ENCODE measurements around the gene GOLGA3.
"Not testable (repeated sequence)": the region's sequence is repeated elsewhere in the genome, so short reads cannot be mapped to it uniquely, and the experiment has no call there.

The GOLGA3 gene

DNA sequence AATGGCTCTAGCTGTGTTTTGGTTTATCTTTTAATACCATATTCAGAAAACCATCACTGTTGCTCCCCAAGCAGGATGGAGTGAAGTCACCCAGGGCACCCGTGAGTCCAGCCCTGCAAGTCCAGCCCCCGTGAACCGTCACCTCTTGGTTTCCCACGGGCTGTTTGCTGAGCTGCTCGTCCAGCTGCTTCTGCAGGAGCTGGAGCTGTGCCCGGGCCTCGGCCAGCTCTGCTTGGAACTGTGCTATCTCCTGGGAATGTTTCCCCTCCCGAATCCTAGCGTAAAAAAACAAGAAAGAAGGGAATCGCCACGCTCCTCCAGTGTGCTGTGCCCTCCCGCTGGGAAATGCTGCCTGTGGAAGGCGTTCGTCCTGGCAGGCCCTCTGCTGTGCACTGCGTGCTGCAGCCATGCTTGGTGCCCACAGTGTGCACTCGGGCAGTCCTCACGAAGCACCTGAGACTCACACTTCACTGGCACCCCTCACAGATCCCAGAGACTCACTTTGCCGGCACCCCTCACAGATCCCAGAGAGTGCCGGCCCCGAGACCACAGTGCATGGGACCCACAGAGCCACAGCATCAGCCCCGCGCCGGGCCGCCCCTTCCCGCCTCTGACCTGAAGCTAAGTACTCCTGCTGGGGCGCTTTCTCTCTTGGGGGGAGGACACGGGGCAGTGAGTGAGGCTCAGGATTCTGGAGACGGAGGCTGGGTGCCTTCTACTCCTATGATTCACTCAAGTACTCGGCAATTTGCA, 51.7 kb downstream of the GOLGA3 start:
- no peak for DNase-seq (ENCODE audit: low read depth, low spot score)

DNA sequence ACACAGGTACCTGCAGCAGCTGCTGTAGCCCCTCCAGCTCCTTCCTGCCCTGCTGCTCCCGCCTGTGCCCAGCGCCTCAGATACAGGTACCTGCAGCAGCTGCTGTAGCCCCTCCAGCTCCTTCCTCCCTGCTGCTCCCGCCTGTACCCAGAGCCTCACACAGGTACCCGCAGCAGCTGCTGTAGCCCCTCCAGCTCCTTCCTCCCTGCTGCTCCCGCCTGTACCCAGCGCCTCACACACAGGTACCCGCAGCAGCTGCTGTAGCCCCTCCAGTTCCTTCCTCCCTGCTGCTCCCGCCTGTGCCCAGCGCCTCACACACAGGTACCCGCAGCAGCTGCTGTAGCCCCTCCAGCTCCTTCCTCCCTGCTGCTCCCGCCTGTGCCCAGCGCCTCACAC, 52.4 kb downstream of the GOLGA3 start:
- not testable (repeated sequence) for DNase-seq (ENCODE audit: low read depth, low spot score)

DNA sequence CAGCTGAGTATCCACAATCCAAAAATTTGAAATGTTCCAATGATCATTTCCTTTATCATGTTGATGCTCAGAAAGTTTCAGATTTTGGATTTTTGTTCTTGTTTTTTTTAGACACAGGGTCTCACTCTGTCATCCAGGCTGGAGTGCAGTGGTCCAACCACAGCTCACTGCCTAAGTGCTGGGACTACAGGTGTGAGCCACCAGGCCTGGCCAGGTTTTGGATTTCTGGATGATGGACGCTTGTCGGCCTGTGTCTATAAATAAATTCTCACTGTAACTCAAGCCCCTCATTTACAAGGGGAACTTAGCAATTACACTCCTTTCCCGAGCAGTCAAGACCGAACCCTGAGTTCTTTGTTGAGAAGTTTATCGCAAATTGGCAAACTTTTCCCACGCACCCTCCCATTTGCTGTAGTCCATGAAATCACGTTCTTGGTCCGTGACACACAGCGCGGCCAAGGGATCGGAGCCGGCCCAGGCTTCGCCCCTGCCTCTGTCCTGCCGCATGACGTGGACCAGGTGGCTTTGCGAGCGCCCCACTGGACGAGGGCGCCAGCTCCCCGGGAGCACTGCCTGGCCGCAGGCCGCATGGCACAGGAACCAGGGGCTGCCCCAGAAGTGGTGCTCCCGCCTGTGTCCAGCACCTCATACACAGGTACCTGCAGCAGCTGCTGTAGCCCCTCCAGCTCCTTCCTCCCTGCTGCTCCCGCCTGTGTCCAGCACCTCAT, 53.0 kb downstream of the GOLGA3 start:
- DNase-seq (ENCODE audit: low read depth, low spot score) = no peak

DNA sequence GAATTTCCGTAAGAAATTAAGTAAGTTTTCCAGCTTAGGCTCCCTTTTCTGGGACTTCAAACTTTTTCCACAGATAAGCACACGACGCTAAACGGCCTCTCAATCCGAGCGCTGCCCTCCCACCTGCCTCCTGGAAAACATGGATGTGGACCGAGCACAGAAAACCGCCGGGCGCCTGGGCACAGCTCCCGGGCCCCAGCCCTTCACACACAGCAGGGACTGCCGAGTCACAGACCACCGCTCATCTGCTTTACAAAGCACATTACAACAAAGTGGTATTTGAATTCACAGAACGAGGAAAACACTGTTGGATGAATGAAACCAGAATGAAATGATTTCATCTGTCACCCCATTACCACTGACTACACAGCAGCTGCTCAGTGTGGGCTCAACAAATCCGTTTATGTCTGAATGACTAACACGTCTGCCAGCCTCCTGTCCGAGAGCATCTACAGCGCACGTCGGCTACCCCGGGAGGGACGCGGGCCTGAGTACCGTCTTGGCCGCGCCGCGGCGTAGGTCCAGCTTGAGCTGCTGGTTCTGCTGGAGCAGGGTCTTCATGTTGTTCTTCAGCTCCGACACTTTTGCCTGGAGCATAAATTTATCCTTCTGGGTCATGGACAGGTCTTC, 53.9 kb downstream of the GOLGA3 start:
- DNase-seq (ENCODE audit: low read depth, low spot score) = no peak

DNA sequence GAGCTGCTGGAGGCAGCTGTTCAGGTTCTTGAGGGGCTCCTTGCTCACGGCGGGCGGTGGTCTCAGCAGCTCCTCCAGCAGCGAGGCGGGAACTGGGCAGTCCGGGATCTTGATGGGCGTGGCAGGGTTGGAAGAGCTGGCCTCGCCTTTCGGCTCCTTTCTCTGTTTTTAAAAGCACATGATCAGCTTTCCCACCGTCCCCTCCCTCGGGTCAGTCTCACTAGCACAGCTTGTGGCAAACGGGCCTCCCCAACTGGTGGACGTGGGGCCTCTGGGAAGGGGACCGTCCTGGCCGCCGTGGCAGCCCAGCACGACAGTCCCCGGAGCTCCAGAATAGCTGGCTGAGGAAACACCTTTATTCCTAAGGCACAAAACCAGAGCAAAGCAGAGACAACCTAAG, 54.5 kb downstream of the GOLGA3 start:
- DNase-seq (ENCODE audit: low read depth, low spot score) = no peak

DNA sequence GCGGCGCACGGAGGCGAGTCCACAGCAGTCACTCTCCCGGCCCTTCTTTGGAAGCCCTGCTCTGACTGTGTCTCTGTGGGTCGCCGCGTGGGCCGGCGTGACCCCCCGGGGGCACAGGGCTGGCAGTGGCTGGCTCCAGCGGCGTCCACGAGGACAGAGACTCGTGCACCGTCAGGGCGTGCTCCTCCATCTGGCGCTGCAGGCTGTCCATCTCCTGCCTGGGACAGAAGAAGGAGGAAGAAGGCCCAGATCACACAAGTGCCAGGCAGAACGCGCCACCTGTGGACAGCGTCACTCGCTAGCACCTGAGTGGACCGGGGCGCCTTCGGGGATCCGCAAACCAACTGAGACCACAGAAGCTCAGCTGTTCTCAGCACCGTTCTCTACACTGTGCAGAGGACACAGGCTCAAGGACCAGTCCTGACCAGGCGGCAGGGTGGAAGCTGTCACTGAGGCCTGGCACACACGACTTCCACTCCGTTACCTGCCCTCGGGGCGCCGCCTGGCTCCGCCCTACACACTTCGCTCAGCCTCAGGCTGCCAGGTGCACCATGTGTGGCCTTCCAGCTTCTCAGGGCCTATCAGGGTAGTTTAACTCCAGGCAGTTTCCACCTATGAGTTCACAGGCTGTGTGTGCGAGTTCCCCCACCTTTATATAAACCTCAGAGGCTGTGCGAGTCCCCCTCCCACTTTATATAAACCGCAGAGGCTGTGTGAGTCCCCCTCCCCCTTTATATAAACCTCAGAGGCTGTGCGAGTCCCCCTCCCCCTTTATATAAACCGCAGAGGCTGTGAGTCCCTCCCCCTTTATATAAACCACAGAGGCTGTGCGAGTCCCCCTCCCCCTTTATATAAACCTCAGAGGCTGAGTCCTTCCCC, 55.4 kb downstream of the GOLGA3 start:
- no peak for DNase-seq (ENCODE audit: low read depth, low spot score)

DNA sequence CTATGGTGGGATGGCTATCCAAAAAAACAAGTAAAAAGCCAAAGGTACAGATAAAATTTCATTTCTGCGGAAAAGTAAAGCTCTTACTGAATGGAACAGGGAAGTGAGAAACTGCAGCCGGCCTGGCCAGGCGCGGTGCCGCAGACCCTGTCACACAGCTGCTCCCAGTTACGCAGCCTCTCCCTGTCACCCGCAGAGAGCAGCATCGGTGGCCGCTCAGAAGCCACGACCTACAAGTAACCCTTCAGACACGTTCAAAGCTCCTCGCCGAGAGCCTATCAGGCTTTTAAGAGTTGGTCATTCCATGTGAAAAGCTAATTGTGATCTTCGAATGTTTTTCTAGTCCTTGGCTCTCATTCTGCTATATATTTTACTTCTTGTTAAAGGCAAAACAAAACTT, 56.1 kb downstream of the GOLGA3 start:
- DNase-seq (ENCODE audit: low read depth, low spot score) = no peak

DNA sequence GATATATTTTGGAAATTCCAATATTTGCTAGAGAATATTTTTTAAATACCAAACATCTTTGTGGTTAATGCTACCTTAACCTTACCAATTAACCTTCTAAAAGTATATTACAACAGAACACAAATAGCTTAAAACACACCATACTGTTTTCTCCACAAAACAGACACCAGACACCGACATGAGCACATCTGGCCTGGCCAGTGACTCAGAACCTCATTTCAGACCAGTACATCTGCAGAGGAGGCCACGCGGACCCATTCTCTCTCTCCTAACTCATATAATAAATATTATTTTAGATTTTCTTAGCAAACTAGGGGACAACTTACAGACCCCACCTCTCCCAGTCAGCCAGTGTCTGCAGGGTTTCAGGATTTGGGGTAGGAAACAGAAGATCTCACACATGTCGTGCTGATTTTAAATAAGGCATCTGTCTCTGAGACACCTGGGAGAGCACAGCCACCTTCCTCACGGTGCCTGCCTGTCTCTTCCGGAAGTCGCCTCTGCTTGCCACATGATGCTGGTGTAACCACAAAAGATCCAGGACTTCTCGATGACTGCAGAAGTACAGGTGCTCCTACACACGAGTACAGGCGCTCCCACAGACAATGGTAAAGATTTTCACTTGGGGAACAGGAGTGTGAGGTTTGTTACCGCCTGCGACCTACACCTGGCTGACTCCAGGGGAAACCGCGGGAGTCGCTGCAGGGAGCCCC, 57.4 kb downstream of the GOLGA3 start:
- DNase-seq (ENCODE audit: low read depth, low spot score) = no peak

DNA sequence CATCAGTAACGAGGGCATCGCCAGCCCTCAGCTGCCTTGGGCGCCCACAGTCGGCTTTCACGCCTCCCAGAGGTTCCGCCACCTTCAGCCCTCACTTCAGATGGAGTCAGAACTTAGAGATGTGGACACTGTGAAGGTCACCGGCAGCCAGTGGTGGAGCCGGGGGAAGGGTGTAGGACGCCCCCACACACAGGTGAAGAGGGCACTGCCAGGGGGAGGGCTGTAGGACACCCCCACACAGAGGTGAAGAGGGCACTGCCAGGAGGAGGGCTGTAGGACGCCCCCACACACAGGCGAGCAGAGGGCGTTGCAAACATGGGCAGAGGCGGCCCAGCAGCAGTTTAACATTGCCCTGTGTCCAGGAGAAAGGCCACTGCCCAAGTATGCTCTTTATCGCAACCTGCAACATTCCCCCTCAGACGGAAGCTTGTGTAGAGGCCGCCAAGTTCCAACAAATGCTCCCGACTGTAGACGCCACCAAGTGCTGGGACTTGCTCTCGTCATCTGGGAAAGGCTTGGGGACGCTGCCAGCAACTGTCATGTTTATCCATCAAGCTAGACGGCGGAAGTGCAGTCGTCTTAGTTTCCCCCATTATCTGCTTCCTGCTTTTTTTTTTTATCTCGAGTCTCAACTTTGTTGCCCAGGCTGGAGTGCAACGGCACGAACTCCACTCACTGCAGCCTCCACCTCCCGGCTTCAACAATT, 62.1 kb downstream of the GOLGA3 start:
- DNase-seq (ENCODE audit: low read depth, low spot score) = no peak

DNA sequence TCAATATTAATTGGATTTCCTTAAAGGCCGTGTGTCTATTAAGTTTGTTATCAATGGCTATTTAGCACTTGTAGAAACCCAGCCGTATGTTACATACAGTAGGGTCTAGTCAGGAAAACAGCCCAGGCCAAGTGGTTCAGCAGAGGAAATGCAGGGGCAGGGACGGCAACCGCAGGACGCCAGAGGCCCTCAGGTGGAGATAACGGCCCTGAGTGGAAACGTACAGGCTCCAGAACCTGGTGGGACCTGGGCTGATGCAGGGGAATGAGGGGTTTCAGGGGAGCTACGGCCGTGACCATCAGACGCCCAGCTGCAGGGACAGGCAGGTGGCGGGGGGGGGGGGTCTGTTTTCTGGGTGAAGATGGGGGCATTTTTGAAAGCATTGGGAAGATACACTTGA, 63.3 kb downstream of the GOLGA3 start:
- no peak for DNase-seq (ENCODE audit: low read depth, low spot score)

DNA sequence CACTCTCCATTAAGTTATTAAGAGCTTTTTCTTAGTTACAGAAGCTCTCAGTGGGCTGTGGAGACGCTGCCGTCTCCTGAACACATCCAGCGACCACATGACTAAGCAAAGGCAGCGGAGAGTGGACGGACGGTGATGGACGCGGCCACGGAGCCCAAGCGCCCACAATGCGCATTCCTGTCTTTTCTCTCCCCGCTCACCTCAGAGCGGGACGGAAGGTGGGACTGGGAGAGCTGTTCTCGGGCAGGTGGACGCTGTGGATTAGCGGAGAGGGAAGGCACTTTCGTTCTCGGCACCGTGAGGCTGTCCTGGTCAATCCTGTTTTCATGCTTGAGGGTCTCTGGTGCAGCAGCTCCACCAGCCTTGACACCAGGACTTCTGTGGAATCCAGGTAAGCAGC, 64.4 kb downstream of the GOLGA3 start:
- DNase-seq (ENCODE audit: low read depth, low spot score) = no peak

DNA sequence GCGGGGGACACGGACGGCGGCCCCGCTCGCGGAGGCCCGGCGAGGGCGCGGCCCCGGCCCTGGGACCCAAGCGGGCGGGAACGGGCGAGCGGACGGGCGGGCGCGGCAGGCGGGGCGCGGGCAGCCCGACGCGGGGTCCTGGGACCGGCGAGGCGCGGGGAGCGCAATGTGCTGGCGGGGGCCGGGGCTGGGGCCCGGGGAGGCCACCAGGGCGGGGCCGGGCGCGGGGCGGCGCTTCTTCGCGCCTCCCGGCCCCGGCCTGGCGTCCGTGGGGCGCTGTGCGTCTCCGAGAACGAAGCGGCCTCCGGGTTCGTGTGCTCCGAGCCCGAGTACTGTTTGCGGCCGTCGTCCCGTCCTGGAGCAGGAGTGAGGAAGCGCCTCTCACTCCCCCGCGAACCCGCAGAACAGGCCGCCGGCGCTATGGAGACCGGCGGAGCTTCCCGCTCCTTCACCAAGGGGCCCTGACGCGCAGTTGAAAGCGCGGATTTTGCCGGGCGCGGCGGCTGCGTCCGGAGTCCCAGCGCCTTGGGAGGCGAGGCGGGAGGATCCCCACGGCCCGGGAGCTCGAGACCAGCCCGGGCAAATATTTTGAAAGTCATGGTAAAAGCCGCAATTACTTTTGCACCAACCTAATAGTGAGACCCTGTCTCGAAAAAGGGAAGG, 66.6 kb downstream of the GOLGA3 start:
- peak; percentile 79 for DNase-seq (ENCODE audit: low read depth, low spot score)

DNA sequence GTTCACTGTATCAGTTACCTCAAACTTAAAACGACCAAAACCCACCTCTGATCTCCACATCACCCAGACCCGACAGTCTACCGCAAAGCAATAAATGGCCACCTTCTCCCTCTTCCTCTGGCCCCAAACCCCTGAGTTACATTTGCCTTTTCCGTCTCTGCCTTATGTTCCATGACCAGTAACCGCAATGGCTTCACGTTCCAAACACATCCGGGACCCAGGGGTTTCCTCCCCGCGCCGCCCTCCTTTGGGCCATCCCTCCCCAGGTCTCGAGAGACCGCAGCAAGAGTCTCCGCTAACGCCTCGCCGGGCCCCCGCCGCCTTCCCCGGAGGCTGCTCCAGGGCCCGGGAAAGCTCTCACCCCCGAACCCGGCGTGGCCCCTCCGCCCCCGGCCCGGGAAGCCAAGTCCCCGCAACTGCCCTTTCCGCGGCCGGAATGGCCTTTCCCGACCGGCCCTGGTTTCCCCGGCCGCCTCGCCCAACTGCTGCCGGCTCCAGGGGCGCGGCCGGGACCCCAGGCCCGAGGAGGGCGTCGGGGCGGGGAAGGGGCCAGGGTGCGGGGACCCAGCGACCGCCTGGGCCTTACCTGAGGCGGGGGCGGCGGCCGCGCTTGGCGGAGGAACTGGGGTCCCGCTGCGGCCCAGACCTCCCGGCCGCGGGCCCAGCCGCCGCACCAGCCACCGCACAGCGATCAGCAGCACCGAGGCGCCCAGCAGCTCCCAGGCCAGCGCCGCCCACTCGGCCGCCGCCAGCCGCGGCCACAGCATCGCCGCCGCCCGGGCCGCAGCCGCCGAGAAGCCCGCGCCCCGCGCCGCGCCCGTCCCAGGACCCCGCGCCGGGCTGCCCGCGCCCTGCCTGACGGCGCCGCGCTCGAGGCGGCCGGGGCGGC, 67.4 kb downstream of the GOLGA3 start, which contains the start of gene ANKLE2:
TSS of gene ANKLE2 (minus strand) at position 801 of the 889 bp plus-strand sequence. CDS start at position 767, 34 bp downstream.
- DNase-seq (ENCODE audit: low read depth, low spot score) = peak; percentile 27

DNA sequence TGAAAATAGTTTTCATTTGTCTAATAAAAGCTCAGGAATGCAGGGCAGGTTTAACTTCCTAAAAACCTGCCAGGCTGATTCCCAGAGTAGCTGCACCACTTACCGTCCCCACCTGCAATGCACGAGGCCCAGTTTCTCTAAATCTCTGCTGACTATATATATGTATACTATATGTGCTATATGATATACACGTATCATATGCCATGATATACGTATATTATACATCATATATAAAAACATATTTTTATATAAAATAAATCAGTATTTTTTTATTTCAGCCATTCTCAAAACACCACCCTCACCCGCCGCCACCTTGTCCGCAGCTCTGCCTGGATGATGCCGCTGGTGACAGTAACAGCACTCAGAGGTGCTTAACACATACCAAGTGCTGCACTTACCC, 69.3 kb downstream of the GOLGA3 start:
- DNase-seq (ENCODE audit: low read depth, low spot score) = no peak

DNA sequence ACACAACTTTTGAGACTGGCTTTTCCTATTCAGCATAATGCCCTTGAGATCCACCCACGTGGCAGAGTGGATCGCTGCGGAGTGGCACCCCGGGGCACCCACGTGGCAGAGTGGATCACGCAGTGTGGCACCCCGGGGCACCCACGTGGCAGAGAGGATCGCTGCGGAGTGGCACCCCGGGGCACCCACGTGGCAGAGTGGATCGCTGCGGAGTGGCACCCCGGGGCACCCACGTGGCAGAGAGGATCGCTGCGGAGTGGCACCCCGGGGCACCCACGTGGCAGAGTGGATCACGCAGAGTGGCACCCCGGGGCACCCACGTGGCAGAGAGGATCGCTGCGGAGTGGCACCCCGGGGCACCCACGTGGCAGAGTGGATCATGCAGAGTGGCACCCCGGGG, 69.8 kb downstream of the GOLGA3 start:
- DNase-seq (ENCODE audit: low read depth, low spot score) = not testable (repeated sequence)

DNA sequence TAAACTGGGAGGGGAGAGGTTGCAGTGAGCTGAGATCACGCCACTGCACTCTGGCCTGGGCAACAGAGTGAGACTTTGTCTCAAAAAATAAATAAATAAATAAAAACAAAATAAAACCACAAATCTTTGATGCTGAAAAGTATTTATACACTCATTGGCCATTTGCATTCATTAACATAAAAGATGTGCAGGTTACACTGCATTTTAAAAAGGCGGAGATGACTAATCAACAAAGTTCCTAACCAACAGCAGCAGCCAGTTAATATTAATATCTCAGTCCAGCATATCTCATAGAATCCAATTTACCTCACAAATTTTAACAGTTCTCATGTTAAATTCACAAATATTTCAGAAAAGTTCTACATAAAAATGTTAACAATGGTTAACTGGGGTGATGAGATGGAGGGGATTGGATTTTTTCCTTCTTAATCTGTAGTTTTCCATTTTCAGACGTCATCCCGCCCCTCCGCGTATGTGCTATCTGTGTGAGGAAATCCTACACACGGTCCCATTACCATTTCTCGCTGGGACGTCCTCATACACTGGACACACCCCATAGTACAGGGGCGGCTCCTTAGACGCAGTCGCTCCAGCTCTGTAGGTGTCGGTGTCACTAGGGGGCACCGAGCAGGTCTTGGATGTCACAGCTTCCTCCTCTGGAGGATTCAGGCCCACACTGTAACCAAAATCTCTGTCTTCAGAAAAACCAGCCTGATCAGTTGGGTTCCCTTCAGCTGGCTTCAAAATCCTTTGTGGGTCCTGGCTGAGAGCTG, 74.3 kb downstream of the GOLGA3 start:
- no peak for DNase-seq (ENCODE audit: low read depth, low spot score)

DNA sequence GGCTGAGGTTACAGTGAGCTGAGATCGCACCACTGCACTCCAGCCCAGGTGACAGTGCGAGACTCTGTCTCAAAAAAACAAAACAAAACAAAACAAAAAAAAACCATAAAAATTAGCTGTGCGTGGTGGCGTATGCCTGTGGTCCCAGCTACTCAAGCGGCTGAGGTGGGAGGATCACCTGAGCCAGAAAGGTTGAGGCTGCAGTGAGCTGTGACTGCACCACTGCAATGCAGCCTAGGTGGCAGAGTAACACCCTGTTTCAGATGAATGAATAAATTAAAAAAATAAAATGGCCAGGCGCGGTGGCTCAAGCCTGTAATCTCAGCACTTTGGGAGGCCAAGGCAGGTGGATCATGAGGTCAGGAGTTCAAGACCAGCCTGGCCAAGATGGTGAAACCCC, 75.0 kb downstream of the GOLGA3 start:
- not testable (repeated sequence) for DNase-seq (ENCODE audit: low read depth, low spot score)

DNA sequence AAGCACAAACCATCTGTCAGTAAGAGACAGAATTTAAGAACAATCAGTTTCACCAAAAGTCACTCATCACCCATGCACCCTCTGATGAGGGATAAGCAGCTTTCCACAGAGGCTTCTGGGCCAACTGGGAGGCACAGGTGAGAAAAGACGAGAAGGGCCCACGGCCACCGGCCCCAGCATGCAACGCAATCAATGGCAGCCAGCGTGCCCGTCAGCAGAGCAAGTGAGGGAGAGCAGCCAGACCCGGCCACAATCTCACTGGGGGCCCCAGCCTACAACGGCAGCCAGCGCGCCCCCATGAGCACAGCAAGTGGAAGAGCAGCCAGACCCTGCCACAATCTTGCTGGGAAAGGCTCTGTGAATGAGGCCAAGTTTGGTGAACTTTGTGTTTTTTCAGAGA, 80.3 kb downstream of the GOLGA3 start:
- no peak for DNase-seq (ENCODE audit: low read depth, low spot score)

Measured in ELF-1 (cell line).